GM18511 (cell line): ENCODE measurements around the gene SMLR1.
A peak's percentile ranks its signal among the peaks of the same experiment; 100 is the strongest.

Experiments
- ATAC-seq: cut with Tn5 transposase; IDR thresholded peaks from one replicate; pipeline ENCODE4 v1.9.1; 2021; ENCODE audit warnings: mild to moderate bottlenecking, moderate library complexity; ENCODE audit not compliant: unreplicated experiment

The SMLR1 gene

GRCh38 chr6:130824978-130825694, 2.1 kb upstream of the SMLR1 start:
- no peak for ATAC-seq

- peak; percentile 63 for ATAC-seq
Measured at GRCh38 chr6:130825772-130826441, 1.3 kb upstream of the SMLR1 start.

GRCh38 chr6:130826442-130827246, 562 bp upstream of the SMLR1 start:
- ATAC-seq = no peak

GRCh38 chr6:130829333-130829910, 2.2 kb downstream of the SMLR1 start:
- no peak for ATAC-seq

- no peak for ATAC-seq
Measured at GRCh38 chr6:130831607-130832006, 4.4 kb downstream of the SMLR1 start.

- no peak for ATAC-seq
Measured at GRCh38 chr6:130833569-130833968, 6.4 kb downstream of the SMLR1 start.

GRCh38 chr6:130834482-130835251, 7.5 kb downstream of the SMLR1 start:
- no peak for ATAC-seq

- ATAC-seq = no peak
Measured at GRCh38 chr6:130836055-130836640, 8.9 kb downstream of the SMLR1 start.

GRCh38 chr6:130837067-130837466, 9.9 kb downstream of the SMLR1 start:
- no peak for ATAC-seq

- no peak for ATAC-seq
Measured at GRCh38 chr6:130838250-130838860, 11.1 kb downstream of the SMLR1 start.

- no peak for ATAC-seq
Measured at GRCh38 chr6:130838951-130839350, 11.7 kb downstream of the SMLR1 start.

- no peak for ATAC-seq
Measured at GRCh38 chr6:130839379-130839778, 12.2 kb downstream of the SMLR1 start.

- no peak for ATAC-seq
Measured at GRCh38 chr6:130840050-130840449, 12.8 kb downstream of the SMLR1 start.

- no peak for ATAC-seq
Measured at GRCh38 chr6:130841128-130841728, 14.0 kb downstream of the SMLR1 start.

GRCh38 chr6:130843575-130844320, 16.5 kb downstream of the SMLR1 start:
- peak; percentile 82 for ATAC-seq

GRCh38 chr6:130846501-130846900, 19.3 kb downstream of the SMLR1 start:
- ATAC-seq = no peak

GRCh38 chr6:130847001-130847910, 20.1 kb downstream of the SMLR1 start:
- no peak for ATAC-seq

GRCh38 chr6:130848945-130849344, 21.7 kb downstream of the SMLR1 start:
- ATAC-seq = peak; percentile 82
